Endodermal cell (in vitro differentiated cells): ENCODE results near the gene CA5A. TPM values are rescaled to one million over a fixed set of nuclear protein-coding genes. Genes with fewer than 3 reads are reported as not detected.

Experiments
- DNase-seq: peaks from one replicate; pipeline ENCODE4 v3.0.0-alpha.2; 2017
- H3K27ac ChIP-seq: 2 replicates; pipeline ENCODE4 v1.5.1; 2013; ENCODE audit warnings: mild to moderate bottlenecking, low read depth, low read length, moderate library complexity
- H3K27me3 ChIP-seq: 2 replicates; pipeline ENCODE4 v1.6.1; 2013; ENCODE audit warnings: mild to moderate bottlenecking, low read length, moderate library complexity; ENCODE audit not compliant: insufficient read depth, control insufficient read depth, poor library complexity, severe bottlenecking
- H3K36me3 ChIP-seq: 2 replicates; pipeline ENCODE4 v1.7.0; 2013; ENCODE audit warnings: mild to moderate bottlenecking, low read length, moderate library complexity; ENCODE audit not compliant: control insufficient read depth, insufficient read depth
- H3K4me1 ChIP-seq: one replicate; pipeline ENCODE4 v1.7.0; 2013; ENCODE audit warnings: low read length; ENCODE audit not compliant: control insufficient read depth, insufficient read depth
- H3K4me3 ChIP-seq: 2 replicates; pipeline ENCODE4 v1.5.1; 2013; ENCODE audit warnings: mild to moderate bottlenecking, low read length, moderate library complexity
- H3K9ac ChIP-seq: 2 replicates; pipeline ENCODE4 v1.6.1; 2013; ENCODE audit warnings: mild to moderate bottlenecking, low read length, moderate library complexity; ENCODE audit not compliant: poor library complexity, severe bottlenecking; ENCODE audit errors: extremely low read depth
- H3K9me3 ChIP-seq: 2 replicates; pipeline ENCODE4 v1.6.1; 2013; ENCODE audit warnings: mild to moderate bottlenecking, low read length, moderate library complexity; ENCODE audit not compliant: control insufficient read depth
- H3K27ac Mint-ChIP-seq: 2 replicates; pipeline ENCODE4 v1.8.0; 2020; ENCODE audit warnings: mixed read lengths
- H3K27me3 Mint-ChIP-seq: 2 replicates; pipeline ENCODE4 v1.8.0; 2021; ENCODE audit warnings: mild to moderate bottlenecking, mixed read lengths; ENCODE audit not compliant: insufficient read depth
- H3K36me3 Mint-ChIP-seq: 2 replicates; pipeline ENCODE4 v1.8.0; 2020; ENCODE audit warnings: low read depth, mixed read lengths
- H3K4me1 Mint-ChIP-seq: 2 replicates; pipeline ENCODE4 v1.8.0; 2020; ENCODE audit warnings: mixed read lengths
- H3K4me3 Mint-ChIP-seq: 2 replicates; pipeline ENCODE4 v1.8.0; 2020; ENCODE audit warnings: mild to moderate bottlenecking, moderate library complexity, mixed read lengths
- H3K9me3 Mint-ChIP-seq: 2 replicates; pipeline ENCODE4 v1.8.0; 2020; ENCODE audit warnings: mild to moderate bottlenecking, mixed read lengths
- CTCF ChIP-seq: fragments of 200-600 bp; sonication (generic); conservative IDR thresholded peaks from 2 replicates; pipeline ENCODE4 v1.5.0; 2021; ENCODE audit warnings: antibody characterized with exemption, mild to moderate bottlenecking
- WGBS, 2 experiments: methylation state at CpG; one replicate each; pipeline versions ENCODE4 v1.1.5 to v1.1.7; 2013; ENCODE audit warnings: missing lambda C conversion rate in 2 of 2, mixed read lengths in 1 of 2; ENCODE audit not compliant: insufficient coverage in 1 of 2, insufficient read length in 1 of 2; 5-methylcytosine and 5-hydroxymethylcytosine counted together
- total RNA-seq, 2 donors: library from RNA; stranded (reverse); fragmentation: NEBNext Ultra II Directional in 1 of 2; extraction: Animal tissue kit (Norgen Biotek cat#: 25700) in 1 of 2; gene quantifications; 2 replicates in 1 of 2; 3 replicates in 1 of 2; pipeline ENCODE4 v1.2.1, GENCODE V29; 2021

CA5A gene
- total RNA-seq, 2 donors from 2014 or later: not detected

GRCh38 chr16:87850009-87851006 lies 86.0 kb downstream of the CA5A start:
- H3K4me1 ChIP-seq: peaks cover 61% of the 10 kb centered on the region
- no peak overlapping the region for H3K27ac ChIP-seq
- peaks cover 51% of the 10 kb centered on the region for H3K36me3 Mint-ChIP-seq

GRCh38 chr16:87849419-87850008 lies 86.8 kb downstream of the CA5A start:
- no peaks in the 10 kb centered on the region for H3K27me3 ChIP-seq
- H3K36me3 ChIP-seq: peaks cover 94% of the 10 kb centered on the region
- DNase-seq: no peak
- WGBS, 2 experiments: 93 to 100% methylated on average over 13 to 16 of the region's 16 CpGs
- no peaks in the 10 kb centered on the region for H3K9me3 Mint-ChIP-seq
- peaks cover 8% of the 10 kb centered on the region for H3K27me3 Mint-ChIP-seq
- peaks cover 30% of the 10 kb centered on the region for H3K4me1 Mint-ChIP-seq
- H3K4me3 ChIP-seq: no peak overlapping the region
- no peak overlapping the region for H3K9ac ChIP-seq
- peaks cover 54% of the 10 kb centered on the region for H3K4me1 ChIP-seq
- H3K36me3 Mint-ChIP-seq: peaks cover 53% of the 10 kb centered on the region
- H3K4me3 Mint-ChIP-seq: no peak overlapping the region
- no peak overlapping the region for H3K27ac ChIP-seq
- TF ChIP-seq CTCF: no peak
- H3K27ac Mint-ChIP-seq: no peak overlapping the region
- no peaks in the 10 kb centered on the region for H3K9me3 ChIP-seq

More at GRCh38 chr16:87850009-87851006, 86.0 kb downstream of the CA5A start:
- DNase-seq: peak; percentile 93
- Histone ChIP-seq H3K27me3 (no peaks in the 10 kb centered on the region), H3K4me3 (no peak overlapping the region), H3K9me3 (no peaks in the 10 kb centered on the region), H3K36me3 (peaks cover 95% of the 10 kb centered on the region), H3K9ac (no peak overlapping the region)
- H3K27ac Mint-ChIP-seq: peak overlapping the region; percentile 48
- peaks cover 6% of the 10 kb centered on the region for H3K27me3 Mint-ChIP-seq
- WGBS, 2 experiments: 75 to 82% methylated on average over 20 to 25 of the region's 25 CpGs
- H3K4me1 Mint-ChIP-seq: peaks cover 32% of the 10 kb centered on the region
- peak; percentile 99 for TF ChIP-seq CTCF
- H3K4me3 Mint-ChIP-seq: no peak overlapping the region
- no peaks in the 10 kb centered on the region for H3K9me3 Mint-ChIP-seq

GRCh38 chr16:87848676-87849345 lies 87.5 kb downstream of the CA5A start:
- TF ChIP-seq CTCF: no peak
- H3K4me3 ChIP-seq: no peak overlapping the region
- Mint-ChIP-seq H3K36me3 (peaks cover 54% of the 10 kb centered on the region), H3K27me3 (peaks cover 8% of the 10 kb centered on the region), H3K4me1 (peaks cover 26% of the 10 kb centered on the region), H3K27ac (no peak overlapping the region), H3K9me3 (no peaks in the 10 kb centered on the region), H3K4me3 (no peak overlapping the region)
- WGBS, 2 experiments: 94% methylated on average over 16 to 18 of the region's 18 CpGs
- H3K4me1 ChIP-seq: peaks cover 51% of the 10 kb centered on the region
- peak overlapping the region; percentile 21 for H3K27ac ChIP-seq
- no peaks in the 10 kb centered on the region for H3K9me3 ChIP-seq
- DNase-seq: no peak
- H3K9ac ChIP-seq: peak overlapping the region; percentile 15
- H3K36me3 ChIP-seq: peaks cover 96% of the 10 kb centered on the region
- no peaks in the 10 kb centered on the region for H3K27me3 ChIP-seq
